Breast epithelium (tissue), 3 donors: ENCODE results near the gene TOLLIP.

Experiments
- CTCF ChIP-seq, 3 donors: fragments of 450-650 bp; IDR thresholded peaks; one replicate each; pipeline ENCODE4 v1.5.1; 2016 to 2017; ENCODE audit warnings: antibody characterized with exemption in 3 of 3, mild to moderate bottlenecking in 3 of 3, moderate library complexity in 3 of 3
- POLR2A ChIP-seq: fragments of 450-650 bp; IDR thresholded peaks from one replicate; pipeline ENCODE4 v1.6.1; 2016; ENCODE audit warnings: antibody characterized with exemption, mild to moderate bottlenecking, moderate library complexity
- POLR2AphosphoS5 ChIP-seq, 3 donors: sonication (generic); formaldehyde crosslinking; IDR thresholded peaks; one replicate each; pipeline ENCODE4 v1.6.1; 2017; ENCODE audit warnings: antibody characterized with exemption in 3 of 3

DNA sequence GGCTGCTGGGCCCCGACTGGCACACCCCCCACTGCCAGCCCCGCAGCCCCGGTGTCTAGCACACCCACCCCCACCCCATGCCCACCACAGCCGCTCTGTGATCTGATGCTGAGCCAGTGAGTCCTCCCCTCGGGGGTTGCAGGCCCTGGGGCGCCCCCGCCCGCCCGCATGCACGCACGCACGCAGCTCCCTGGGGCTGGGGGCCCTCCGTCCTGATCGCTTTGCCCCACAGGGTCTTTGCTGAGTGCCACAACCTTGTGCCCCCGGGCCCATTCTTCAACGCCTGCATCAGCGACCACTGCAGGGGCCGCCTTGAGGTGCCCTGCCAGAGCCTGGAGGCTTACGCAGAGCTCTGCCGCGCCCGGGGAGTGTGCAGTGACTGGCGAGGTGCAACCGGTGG, 54.3 kb downstream of the TOLLIP start:
- no peak for TF ChIP-seq POLR2AphosphoS5 (IDR thresholded peaks at IDR 0.05)
- TF ChIP-seq POLR2A = no peak
- no peak for TF ChIP-seq CTCF (IDR thresholded peaks at IDR 0.05)
